ENCODE measurements around the gene NME4.

DNA sequence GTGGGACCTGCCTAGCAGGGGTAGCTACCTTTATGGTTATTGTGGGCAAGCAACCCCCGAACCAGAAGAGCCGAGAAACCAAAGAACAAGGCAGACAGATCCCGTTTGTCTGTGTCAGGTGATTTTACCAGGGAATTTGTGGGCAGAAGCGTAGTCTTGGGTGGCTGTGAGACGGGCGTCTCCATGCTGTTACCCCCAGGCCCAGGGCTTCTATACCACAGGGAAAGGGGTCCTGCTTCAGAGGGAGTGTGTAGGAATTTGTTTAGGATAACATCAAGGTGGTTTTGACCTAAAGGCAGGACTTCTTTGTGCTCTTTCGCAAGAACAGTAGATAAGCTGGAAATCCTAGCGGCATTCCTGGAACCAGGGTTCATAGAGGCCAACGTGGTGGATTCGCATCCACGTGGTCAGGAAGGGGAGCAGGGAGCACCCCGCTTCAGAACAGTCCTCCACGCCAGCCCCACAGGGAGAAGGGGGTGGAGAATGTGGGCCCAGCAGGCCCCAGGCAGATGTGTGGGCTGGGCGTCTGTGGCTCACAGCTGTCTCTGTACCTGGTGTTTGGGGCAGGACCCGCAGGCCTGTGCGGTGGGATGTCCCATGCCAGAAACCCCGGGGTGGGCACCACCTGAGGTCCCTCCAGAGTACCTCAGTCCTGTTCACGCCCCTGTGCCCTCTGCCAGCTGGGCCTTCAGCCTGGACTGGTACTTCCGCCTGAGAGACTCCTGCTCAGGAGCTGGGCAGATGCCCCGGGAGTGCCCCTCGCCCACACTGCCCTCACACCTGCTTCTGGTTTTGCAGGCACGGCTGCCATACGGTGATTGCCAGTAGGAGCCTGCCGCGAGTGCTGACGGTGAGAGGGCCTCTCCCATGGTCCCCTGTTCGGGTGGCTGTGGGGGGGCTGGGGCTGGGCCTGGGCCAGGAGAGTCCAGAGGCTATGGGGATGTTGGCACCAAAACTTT, 8.8 kb downstream of the NME4 start:
- TF ChIP-seq, protein P1, sequence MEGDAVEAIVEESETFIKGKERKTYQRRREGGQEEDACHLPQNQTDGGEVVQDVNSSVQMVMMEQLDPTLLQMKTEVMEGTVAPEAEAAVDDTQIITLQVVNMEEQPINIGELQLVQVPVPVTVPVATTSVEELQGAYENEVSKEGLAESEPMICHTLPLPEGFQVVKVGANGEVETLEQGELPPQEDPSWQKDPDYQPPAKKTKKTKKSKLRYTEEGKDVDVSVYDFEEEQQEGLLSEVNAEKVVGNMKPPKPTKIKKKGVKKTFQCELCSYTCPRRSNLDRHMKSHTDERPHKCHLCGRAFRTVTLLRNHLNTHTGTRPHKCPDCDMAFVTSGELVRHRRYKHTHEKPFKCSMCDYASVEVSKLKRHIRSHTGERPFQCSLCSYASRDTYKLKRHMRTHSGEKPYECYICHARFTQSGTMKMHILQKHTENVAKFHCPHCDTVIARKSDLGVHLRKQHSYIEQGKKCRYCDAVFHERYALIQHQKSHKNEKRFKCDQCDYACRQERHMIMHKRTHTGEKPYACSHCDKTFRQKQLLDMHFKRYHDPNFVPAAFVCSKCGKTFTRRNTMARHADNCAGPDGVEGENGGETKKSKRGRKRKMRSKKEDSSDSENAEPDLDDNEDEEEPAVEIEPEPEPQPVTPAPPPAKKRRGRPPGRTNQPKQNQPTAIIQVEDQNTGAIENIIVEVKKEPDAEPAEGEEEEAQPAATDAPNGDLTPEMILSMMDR (conservative IDR thresholded peaks at IDR 0.05), result no peak
- no peak for TF ChIP-seq EZH2 (IDR thresholded peaks at IDR 0.05; ENCODE audit: low read depth)

All from PC-9 (cell line).